Common myeloid progenitor, CD34-positive (primary cell): ENCODE data around the gene ZNF524.

Experiments
- CTCF ChIA-PET: fragments of 350-600 bp; sonication (Branson Sonifier 250); formaldehyde crosslinking; loops from one replicate; lab custom pipeline; 2021; ENCODE audit warnings: antibody characterized with exemption; lab: Charles Lee
- POLR2A ChIA-PET: fragments of 350-600 bp; sonication (Branson Sonifier 250); formaldehyde crosslinking; loops from one replicate; lab custom pipeline; 2021; ENCODE audit warnings: antibody characterized with exemption; lab: Charles Lee
- DNase-seq, 3 donors: peaks; one replicate each; pipeline versions ENCODE4 v3.0.0 to v3.0.0-alpha.2; 2013
- H3K27ac ChIP-seq, 2 experiments: 1 replicate in 1 of 2; 2 replicates in 1 of 2; pipeline ENCODE4 v1.7.0; 2013; ENCODE audit warnings: inconsistent platforms in 2 of 2, low read length in 2 of 2, mild to moderate bottlenecking in 2 of 2, low read depth in 1 of 2, moderate library complexity in 1 of 2; ENCODE audit not compliant: severe bottlenecking in 2 of 2, insufficient read depth in 1 of 2, poor library complexity in 1 of 2
- H3K27me3 ChIP-seq, 5 experiments: replicated peaks in 2 of 5; 1 replicate in 3 of 5; 2 replicates in 2 of 5; pipeline versions ENCODE4 v1.6.1 to v1.7.0; 2013; ENCODE audit warnings: low read length in 4 of 5, mild to moderate bottlenecking in 2 of 5, moderate library complexity in 2 of 5, inconsistent platforms in 1 of 5; ENCODE audit not compliant: insufficient read depth in 5 of 5, control insufficient read depth in 4 of 5
- H3K36me3 ChIP-seq, 4 experiments: 1 replicate in 2 of 4; 2 replicates in 2 of 4; pipeline versions ENCODE4 v1.6.1 to v1.7.0; 2013; ENCODE audit warnings: low read length in 3 of 4, control low read depth in 1 of 4, mild to moderate bottlenecking in 1 of 4; ENCODE audit not compliant: control insufficient read depth in 4 of 4, insufficient read depth in 4 of 4
- H3K4me1 ChIP-seq, 4 experiments: 1 replicate in 3 of 4; 2 replicates in 1 of 4; pipeline versions ENCODE4 v1.6.1 to v1.7.1; 2013; ENCODE audit warnings: low read length in 3 of 4, mild to moderate bottlenecking in 3 of 4, control low read depth in 1 of 4, inconsistent platforms in 1 of 4, moderate library complexity in 1 of 4; ENCODE audit not compliant: control insufficient read depth in 4 of 4, insufficient read depth in 4 of 4; ENCODE audit errors: control extremely low read depth in 1 of 4
- H3K4me3 ChIP-seq, 7 experiments: 1 replicate in 4 of 7; 2 replicates in 3 of 7; pipeline versions ENCODE4 v1.5.1 to v1.7.0; 2013; ENCODE audit warnings: mild to moderate bottlenecking in 7 of 7, low read length in 6 of 7, moderate library complexity in 6 of 7, inconsistent platforms in 2 of 7, low read depth in 2 of 7, control low read depth in 1 of 7; ENCODE audit not compliant: insufficient read depth in 4 of 7, control insufficient read depth in 1 of 7; ENCODE audit errors: extremely low read depth in 1 of 7
- H3K9me3 ChIP-seq, 5 experiments: 1 replicate in 4 of 5; 2 replicates in 1 of 5; pipeline versions ENCODE4 v1.6.1 to v1.7.1; 2013; ENCODE audit warnings: low read length in 4 of 5, mild to moderate bottlenecking in 2 of 5, inconsistent platforms in 1 of 5, low read depth in 1 of 5, moderate library complexity in 1 of 5; ENCODE audit not compliant: control insufficient read depth in 4 of 5, insufficient read depth in 2 of 5; ENCODE audit errors: control extremely low read depth in 1 of 5
- WGBS: methylation state at CpG from one replicate; pipeline ENCODE4 v1.1.5; 2013; ENCODE audit not compliant: insufficient coverage; 5-methylcytosine and 5-hydroxymethylcytosine counted together

ZNF524 gene

DNA sequence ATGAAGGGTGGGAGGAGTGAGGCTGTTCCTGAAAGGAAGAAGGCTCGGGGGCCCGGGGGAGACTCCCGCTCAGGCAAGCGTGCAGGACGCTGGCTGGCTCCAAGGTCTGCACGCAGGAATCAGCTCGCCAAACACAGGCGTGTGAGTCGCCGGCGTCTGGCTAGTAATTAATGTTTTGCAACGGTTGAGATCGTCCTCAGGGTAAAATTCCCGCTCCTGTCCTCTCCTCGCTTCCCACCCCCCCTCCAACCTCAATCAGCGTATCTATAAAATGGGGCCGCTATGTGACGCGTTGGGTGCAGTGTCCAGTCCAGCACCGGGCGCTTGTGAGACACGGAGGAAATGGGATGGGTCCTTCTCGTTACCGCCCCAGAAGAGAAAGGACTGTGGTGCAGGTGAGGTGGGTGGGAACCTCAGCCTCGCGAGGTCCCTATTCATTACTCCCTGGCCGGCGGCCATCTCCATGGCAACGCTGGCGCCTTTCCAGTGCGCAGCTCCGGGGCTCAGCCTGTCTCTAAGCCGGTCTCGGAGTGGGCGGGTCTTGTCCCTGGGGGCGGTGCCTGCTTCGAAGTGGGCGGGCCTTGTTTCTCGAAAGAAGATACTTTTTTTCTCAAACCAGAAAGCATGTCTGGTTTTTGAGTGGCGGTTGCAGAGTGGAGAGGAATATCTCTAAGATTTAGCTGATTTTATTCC is 13.0 kb upstream of the ZNF524 start:
- Histone ChIP-seq H3K4me3 (peak overlapping the region in 5 of 7 experiments; percentile 50 to 78 (median 63)), H3K27ac (no peak overlapping the region)

GRCh38 chr19:55588738-55589137 is 11.3 kb upstream of the ZNF524 start:
- Histone ChIP-seq H3K27ac (no peak overlapping the region), H3K27me3 (no peaks in the 10 kb centered on the region), H3K36me3 (peaks cover 0 to 18% (median 9%) of the 10 kb centered on the region in 4 experiments), H3K4me1 (peaks cover 0 to 26% (median 20%) of the 10 kb centered on the region in 4 experiments), H3K9me3 (no peaks in the 10 kb centered on the region), H3K4me3 (no peak overlapping the region)
- ChIA-PET CTCF (interaction anchor here (1.6 to 2.4 kb wide), 2 partner anchors 15 to 85 kb away, joined by 3 to 6 read pairs; no protein-coding TSS in a partner anchor), POLR2A (no interaction called here)
- no peak for DNase-seq
- 99% methylated on average over 8 of the region's 8 CpGs for WGBS

More for the DNA sequence above, 13.0 kb upstream of the ZNF524 start:
- peaks cover 0 to 26% (median 20%) of the 10 kb centered on the region in 4 experiments for H3K4me1 ChIP-seq
- H3K9me3 ChIP-seq = no peaks in the 10 kb centered on the region
- H3K27me3 ChIP-seq = no peaks in the 10 kb centered on the region
- ChIA-PET CTCF (interaction anchor here (0.7 to 2.4 kb wide), 6 partner anchors 17 to 83 kb away, joined by 3 to 6 read pairs (median 3); no protein-coding TSS in a partner anchor), POLR2A (no interaction called here)
- peaks cover 0 to 11% (median 2%) of the 10 kb centered on the region in 4 experiments for H3K36me3 ChIP-seq
- under 1% methylated on average over 25 of the region's 40 CpGs for WGBS
- peak; percentile 93 to 96 (median 95) for DNase-seq

- no peak overlapping the region for H3K27ac ChIP-seq
- WGBS = 88% methylated on average over 7 of the region's 7 CpGs
- no peak overlapping the region for H3K4me3 ChIP-seq
- H3K9me3 ChIP-seq = peaks cover 0 to 2% (median 0%) of the 10 kb centered on the region in 5 experiments
- DNase-seq = no peak
- no peaks in the 10 kb centered on the region for H3K27me3 ChIP-seq
- CTCF ChIA-PET = no interaction called here
- peaks cover 0 to 26% (median 20%) of the 10 kb centered on the region in 4 experiments for H3K4me1 ChIP-seq
- POLR2A ChIA-PET = no interaction called here
- peaks cover 0 to 28% (median 14%) of the 10 kb centered on the region in 4 experiments for H3K36me3 ChIP-seq
Observed at GRCh38 chr19:55590109-55590508, 10.0 kb upstream of the ZNF524 start.

DNA sequence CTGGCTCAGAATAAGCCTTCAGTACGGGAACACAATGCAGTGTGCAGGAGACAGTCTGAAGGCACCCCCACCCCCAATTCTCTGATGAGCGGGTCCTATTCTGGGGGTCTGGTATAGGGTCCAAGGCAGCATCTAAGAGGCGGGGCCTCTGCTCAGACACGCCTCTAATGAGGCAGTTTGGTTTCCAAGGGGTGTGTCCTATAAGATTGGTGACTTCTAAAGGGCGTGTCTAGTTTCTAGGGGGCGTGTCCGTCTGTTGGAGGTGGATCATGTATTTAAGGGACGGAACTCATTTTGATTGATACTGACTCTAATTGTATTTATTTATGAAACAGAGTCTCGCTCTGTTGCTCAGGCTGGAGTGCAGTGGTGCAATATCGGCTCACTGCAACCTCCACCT is 9.5 kb upstream of the ZNF524 start:
- Histone ChIP-seq H3K9me3 (peaks cover 0 to 2% (median 0%) of the 10 kb centered on the region in 5 experiments), H3K4me3 (no peak overlapping the region), H3K27me3 (no peaks in the 10 kb centered on the region), H3K4me1 (peaks cover 0 to 23% (median 18%) of the 10 kb centered on the region in 4 experiments), H3K27ac (no peak overlapping the region), H3K36me3 (peaks cover 5 to 33% (median 19%) of the 10 kb centered on the region in 4 experiments)
- peak in 2 of 3 donors; percentile 52 to 58 for DNase-seq
- ChIA-PET CTCF (no interaction called here), POLR2A (no interaction called here)
- 90% methylated on average over 7 of the region's 10 CpGs for WGBS

DNA sequence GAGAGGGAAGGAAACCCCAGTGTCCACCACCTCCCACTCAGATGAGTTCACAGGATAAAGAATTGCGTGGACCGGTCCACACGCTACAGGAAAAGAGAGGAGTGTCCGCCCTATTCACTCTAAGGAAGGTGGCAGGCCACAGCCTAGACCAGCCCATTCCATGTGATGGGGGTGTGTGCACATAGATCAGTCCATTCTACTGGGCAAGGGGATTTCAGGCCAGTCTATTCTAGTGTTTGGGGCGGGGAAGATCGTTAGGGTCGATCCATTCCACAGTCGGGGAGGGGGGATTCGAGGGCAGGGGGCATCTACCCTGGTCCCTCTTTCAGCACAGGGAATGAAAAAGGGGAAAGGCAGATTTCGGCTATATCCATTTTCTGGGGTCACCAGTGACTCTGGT is 8.5 kb upstream of the ZNF524 start:
- Histone ChIP-seq H3K27ac (no peak overlapping the region), H3K36me3 (peaks cover 11 to 42% (median 28%) of the 10 kb centered on the region in 4 experiments)
- POLR2A ChIA-PET = no interaction called here

GRCh38 chr19:55592391-55593090 is 7.5 kb upstream of the ZNF524 start:
- Histone ChIP-seq H3K4me3 (no peak overlapping the region), H3K4me1 (peaks cover 0 to 7% (median 5%) of the 10 kb centered on the region in 4 experiments), H3K27me3 (no peaks in the 10 kb centered on the region), H3K9me3 (peaks cover 0 to 2% (median 0%) of the 10 kb centered on the region in 5 experiments), H3K36me3 (peaks cover 11 to 51% (median 32%) of the 10 kb centered on the region in 4 experiments), H3K27ac (no peak overlapping the region)
- POLR2A ChIA-PET = no interaction called here
- 95% methylated on average over 65 of the region's 73 CpGs for WGBS
- CTCF ChIA-PET = interaction anchor here (1.0 kb wide), 1 partner anchor 9 kb away, joined by 3 read pairs; no protein-coding TSS in a partner anchor
- no peak for DNase-seq

More for the DNA sequence above, 8.5 kb upstream of the ZNF524 start:
- H3K9me3 ChIP-seq = peaks cover 0 to 2% (median 0%) of the 10 kb centered on the region in 5 experiments
- peaks cover 0 to 16% (median 12%) of the 10 kb centered on the region in 4 experiments for H3K4me1 ChIP-seq
- no peak for DNase-seq
- H3K27me3 ChIP-seq = no peaks in the 10 kb centered on the region
- WGBS = 98% methylated on average over 6 of the region's 10 CpGs
- CTCF ChIA-PET = no interaction called here
- H3K4me3 ChIP-seq = no peak overlapping the region
